Stimulated activated naive B cell treated with anti-CD40 and anti-IgM and Interleukin-4, amounts not matched to agents 10 μg/mL and 1 μg/mL and 100 μg/mL, for 72 hours (primary cell): ENCODE results near the gene DDIT4L.
"Not testable (repeated sequence)": the region's sequence is repeated elsewhere in the genome, so short reads cannot be mapped to it uniquely, and the experiment has no call there.

Experiments used
- ATAC-seq, 2 donors: fragments of 150-1000 bp; cut with Tn5 transposase; replicated peaks; 2 replicates each; pipeline ENCODE4 v1.10.0; 2021; ENCODE audit warnings: moderate library complexity in 1 of 2
- DNase-seq: peaks from one replicate; pipeline ENCODE4 v3.0.0; 2021
- H3K27ac Mint-ChIP-seq: one replicate; pipeline ENCODE4 v1.8.0; 2022; ENCODE audit warnings: mild to moderate bottlenecking, mixed read lengths
- H3K27me3 Mint-ChIP-seq, 2 donors: one replicate each; pipeline ENCODE4 v1.8.0; 2022; ENCODE audit warnings: mixed read lengths in 2 of 2
- H3K36me3 Mint-ChIP-seq, 2 donors: one replicate each; pipeline ENCODE4 v1.8.0; 2022; ENCODE audit warnings: mixed read lengths in 2 of 2, mild to moderate bottlenecking in 1 of 2
- H3K4me1 Mint-ChIP-seq, 2 donors: one replicate each; pipeline ENCODE4 v1.8.0; 2022; ENCODE audit warnings: mixed read lengths in 2 of 2, mild to moderate bottlenecking in 1 of 2
- H3K4me3 Mint-ChIP-seq, 2 donors: one replicate each; pipeline ENCODE4 v1.8.0; 2022; ENCODE audit warnings: mild to moderate bottlenecking in 2 of 2, mixed read lengths in 2 of 2, moderate library complexity in 1 of 2
- H3K9me3 Mint-ChIP-seq, 2 donors: one replicate each; pipeline ENCODE4 v1.8.0; 2022; ENCODE audit warnings: mixed read lengths in 2 of 2, mild to moderate bottlenecking in 1 of 2

Gene DDIT4L

DNA sequence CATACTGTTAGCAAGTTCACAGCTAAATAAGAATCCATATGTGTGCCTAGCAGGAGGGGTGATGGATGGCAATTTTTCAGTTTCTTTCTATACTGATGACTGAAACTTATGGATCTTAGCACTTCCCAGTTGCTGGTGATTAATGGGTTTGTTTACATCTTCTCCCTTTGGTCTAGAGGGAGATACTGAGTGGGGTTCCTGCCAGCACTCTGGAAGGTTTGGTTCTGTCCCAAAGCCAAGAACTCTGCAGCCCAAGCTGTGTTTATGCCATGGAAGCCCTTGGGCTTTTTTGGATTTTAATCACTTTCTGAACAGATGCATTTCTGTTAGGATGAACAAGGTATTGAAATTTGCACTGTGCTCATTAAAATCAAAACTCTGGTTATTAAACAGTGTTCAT is 43.5 kb downstream of the DDIT4L start:
- ATAC-seq = no peak
- Mint-ChIP-seq H3K36me3 (no peaks in the 10 kb centered on the region), H3K4me3 (no peak overlapping the region), H3K27ac (no peak overlapping the region), H3K9me3 (no peaks in the 10 kb centered on the region), H3K4me1 (peaks cover 0 to 9% of the 10 kb centered on the region in 2 donors), H3K27me3 (no peaks in the 10 kb centered on the region)
- no peak for DNase-seq

DNA sequence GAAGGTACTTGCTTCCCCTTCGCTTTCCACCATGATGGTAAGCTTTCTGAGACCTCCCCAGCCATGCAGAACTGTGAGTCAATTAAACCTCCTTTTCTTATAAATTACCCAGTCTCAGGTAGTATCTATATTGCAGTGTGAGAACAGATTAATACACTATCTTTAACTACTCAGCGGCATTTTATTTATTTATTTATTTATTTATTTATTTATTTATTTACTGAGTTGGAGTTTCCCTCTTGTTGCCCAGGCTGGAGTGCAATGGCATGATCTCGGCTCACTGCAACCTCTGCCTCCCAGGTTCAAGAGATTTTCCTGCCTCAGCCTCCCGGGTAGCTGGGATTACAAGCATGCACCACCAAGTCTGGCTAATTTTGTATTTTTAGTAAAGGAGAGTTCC is 52.9 kb downstream of the DDIT4L start:
- not testable (repeated sequence) for H3K27me3 Mint-ChIP-seq, H3K4me1 Mint-ChIP-seq, H3K4me3 Mint-ChIP-seq, DNase-seq, ATAC-seq, H3K36me3 Mint-ChIP-seq, H3K27ac Mint-ChIP-seq
- peaks cover 12 to 17% of the 10 kb centered on the region in 2 donors for H3K9me3 Mint-ChIP-seq
